Endothelial cell of umbilical vein (primary cell): Measurements from ENCODE around the gene ANO7.

Experiments
- CTCF ChIP-seq, 2 donors: IDR thresholded peaks; 1 replicate in 1 of 2; 2 replicates in 1 of 2; pipeline ENCODE4 v1.5.1; 2011; ENCODE audit warnings: low read length in 2 of 2, mild to moderate bottlenecking in 2 of 2, moderate library complexity in 2 of 2, control low read depth in 1 of 2, inconsistent platforms in 1 of 2, low read depth in 1 of 2; ENCODE audit not compliant: insufficient read depth in 1 of 2; ENCODE audit errors: extremely low read depth in 1 of 2
- EZH2 ChIP-seq: IDR thresholded peaks from 2 replicates; pipeline ENCODE4 v1.6.1; 2012; ENCODE audit warnings: borderline replicate concordance, low read depth, mild to moderate bottlenecking, moderate library complexity, low read length, inconsistent platforms; ENCODE audit not compliant: severe bottlenecking
- FOS ChIP-seq: IDR thresholded peaks from 2 replicates; pipeline ENCODE4 v1.6.1; 2011; ENCODE audit warnings: mild to moderate bottlenecking, low read length, moderate library complexity, borderline replicate concordance; ENCODE audit not compliant: insufficient read depth
- GATA2 ChIP-seq: IDR thresholded peaks from 2 replicates; pipeline ENCODE4 v1.7.0; 2011; ENCODE audit warnings: low read depth, mild to moderate bottlenecking, moderate library complexity, mixed read lengths, low read length; ENCODE audit not compliant: insufficient read length, insufficient read depth
- JUN ChIP-seq: IDR thresholded peaks from 2 replicates; pipeline ENCODE4 v1.6.1; 2011; ENCODE audit warnings: borderline replicate concordance, low read depth; ENCODE audit not compliant: insufficient read length, insufficient read depth
- MAX ChIP-seq: IDR thresholded peaks from 2 replicates; pipeline ENCODE4 v1.6.1; 2011; ENCODE audit not compliant: insufficient read depth, insufficient read length
- MYC ChIP-seq: IDR thresholded peaks from one replicate; pipeline ENCODE4 v1.6.1; 2011; ENCODE audit warnings: mild to moderate bottlenecking, low read depth, low read length
- POLR2A ChIP-seq: IDR thresholded peaks from 2 replicates; pipeline ENCODE4 v1.6.1; 2012; ENCODE audit warnings: low read depth, mild to moderate bottlenecking, control low read depth, low read length
- POLR2AphosphoS5 ChIP-seq: IDR thresholded peaks from 2 replicates; pipeline ENCODE4 v1.6.1; 2012; ENCODE audit warnings: low read depth, mild to moderate bottlenecking, control low read depth, low read length, moderate library complexity; ENCODE audit not compliant: insufficient read depth

- no peak for TF ChIP-seq CTCF (IDR thresholded peaks at IDR 0.05; ENCODE audit: extremely low read depth in 1 of 2, insufficient read depth in 1 of 2, low read depth in 1 of 2, low read length in 2 of 2)
- TF ChIP-seq POLR2A: no peak
- TF ChIP-seq JUN: no peak
- TF ChIP-seq EZH2: no peak
- TF ChIP-seq MAX: no peak
- no peak for TF ChIP-seq POLR2AphosphoS5
- TF ChIP-seq FOS: no peak
- no peak for TF ChIP-seq MYC
- no peak for TF ChIP-seq GATA2
Measured at GRCh38 chr2:241273210-241274020, 84.9 kb downstream of the ANO7 start.
